PFSK-1 (cell line): ENCODE results near the gene CDCP1.

Experiments used
- POLR2AphosphoS5 ChIP-seq: IDR thresholded peaks from 2 replicates; pipeline ENCODE4 v1.6.1; 2012; ENCODE audit warnings: low read depth, mild to moderate bottlenecking, control low read depth, low read length, moderate library complexity
- TAF1 ChIP-seq: IDR thresholded peaks from 2 replicates; pipeline ENCODE4 v1.6.1; 2012; ENCODE audit warnings: low read length, control low read depth, borderline replicate concordance; ENCODE audit not compliant: insufficient read depth

GRCh38 chr3:45171283-45171682 is 25.1 kb upstream of the CDCP1 start:
- TF ChIP-seq POLR2AphosphoS5 (no peak), TAF1 (no peak)
